Measurements from ENCODE around the gene MIB1.
A peak's percentile ranks its signal among the peaks of the same experiment; 100 is the strongest.

The MIB1 gene

GRCh38 chr18:21761471-21762115, 21.0 kb downstream of the MIB1 start:
- no peak overlapping the region for H2AK5ac ChIP-seq (ENCODE audit: low read length)
- WGBS (ENCODE audit: extremely low coverage, insufficient coverage, low lambda C conversion rate) = no CpG with 5 or more reads among the region's 6 CpGs
- no peak overlapping the region for H3K27ac ChIP-seq (ENCODE audit: low read depth, low read length)

GRCh38 chr18:21762181-21762772, 21.7 kb downstream of the MIB1 start:
- H2BK120ac ChIP-seq (ENCODE audit: low read depth, low read length) = no peak overlapping the region
- no peak overlapping the region for H2BK15ac ChIP-seq (replicated peaks; ENCODE audit: low read depth)
- H3K23ac ChIP-seq (ENCODE audit: low read length) = no peak overlapping the region
- no peak overlapping the region for H2AK5ac ChIP-seq (ENCODE audit: low read length)
- DNase-seq = no peak
- no peak overlapping the region for H3K27ac ChIP-seq (ENCODE audit: low read depth, low read length)
- H3K79me1 ChIP-seq (ENCODE audit: low read length) = peaks cover 9% of the 10 kb centered on the region
- peaks cover 3% of the 10 kb centered on the region for H3K4me1 ChIP-seq (ENCODE audit: control insufficient read depth, low read depth, low read length)
- no peak overlapping the region for H3K9ac ChIP-seq (ENCODE audit: low read length)
- no peaks in the 10 kb centered on the region for H3K27me3 ChIP-seq (ENCODE audit: insufficient read depth, low read length, poor library complexity)
- H4K8ac ChIP-seq (ENCODE audit: low read depth, low read length) = no peak overlapping the region
- H3K18ac ChIP-seq (ENCODE audit: low read length) = no peak overlapping the region
- no peaks in the 10 kb centered on the region for H3K36me3 ChIP-seq (ENCODE audit: control insufficient read depth, insufficient read depth, low read length)
- H4K5ac ChIP-seq (ENCODE audit: low read length) = no peak overlapping the region
- peaks cover 15% of the 10 kb centered on the region for H3K79me2 ChIP-seq (ENCODE audit: control insufficient read depth, insufficient read depth, low read length)
- no peak overlapping the region for H3K4ac ChIP-seq (ENCODE audit: low read depth, low read length)
- H3K4me2 ChIP-seq (ENCODE audit: low read length) = no peak overlapping the region
- no peak overlapping the region for H3K4me3 ChIP-seq (ENCODE audit: low read length)
- H2BK5ac ChIP-seq (ENCODE audit: low read length) = no peak overlapping the region
- H3K56ac ChIP-seq (ENCODE audit: low read length) = no peak overlapping the region

More at GRCh38 chr18:21761471-21762115, 21.0 kb downstream of the MIB1 start:
- Histone ChIP-seq H3K79me1 (ENCODE audit: low read length) (peaks cover 9% of the 10 kb centered on the region), H4K5ac (ENCODE audit: low read length) (no peak overlapping the region), H3K18ac (ENCODE audit: low read length) (no peak overlapping the region), H3K23ac (ENCODE audit: low read length) (no peak overlapping the region), H2BK120ac (ENCODE audit: low read depth, low read length) (no peak overlapping the region), H3K4me2 (ENCODE audit: low read length) (no peak overlapping the region), H3K9ac (ENCODE audit: low read length) (no peak overlapping the region), H3K4me1 (ENCODE audit: control insufficient read depth, low read depth, low read length) (peaks cover 3% of the 10 kb centered on the region), H3K79me2 (ENCODE audit: control insufficient read depth, insufficient read depth, low read length) (peaks cover 18% of the 10 kb centered on the region), H3K4ac (ENCODE audit: low read depth, low read length) (no peak overlapping the region), H2BK15ac (replicated peaks; ENCODE audit: low read depth) (no peak overlapping the region), H2BK5ac (ENCODE audit: low read length) (no peak overlapping the region), H3K4me3 (ENCODE audit: low read length) (no peak overlapping the region), H3K27me3 (ENCODE audit: insufficient read depth, low read length, poor library complexity) (no peaks in the 10 kb centered on the region), H4K8ac (ENCODE audit: low read depth, low read length) (no peak overlapping the region), H3K56ac (ENCODE audit: low read length) (no peak overlapping the region), H3K36me3 (ENCODE audit: control insufficient read depth, insufficient read depth, low read length) (no peaks in the 10 kb centered on the region)
- DNase-seq = no peak

DNA sequence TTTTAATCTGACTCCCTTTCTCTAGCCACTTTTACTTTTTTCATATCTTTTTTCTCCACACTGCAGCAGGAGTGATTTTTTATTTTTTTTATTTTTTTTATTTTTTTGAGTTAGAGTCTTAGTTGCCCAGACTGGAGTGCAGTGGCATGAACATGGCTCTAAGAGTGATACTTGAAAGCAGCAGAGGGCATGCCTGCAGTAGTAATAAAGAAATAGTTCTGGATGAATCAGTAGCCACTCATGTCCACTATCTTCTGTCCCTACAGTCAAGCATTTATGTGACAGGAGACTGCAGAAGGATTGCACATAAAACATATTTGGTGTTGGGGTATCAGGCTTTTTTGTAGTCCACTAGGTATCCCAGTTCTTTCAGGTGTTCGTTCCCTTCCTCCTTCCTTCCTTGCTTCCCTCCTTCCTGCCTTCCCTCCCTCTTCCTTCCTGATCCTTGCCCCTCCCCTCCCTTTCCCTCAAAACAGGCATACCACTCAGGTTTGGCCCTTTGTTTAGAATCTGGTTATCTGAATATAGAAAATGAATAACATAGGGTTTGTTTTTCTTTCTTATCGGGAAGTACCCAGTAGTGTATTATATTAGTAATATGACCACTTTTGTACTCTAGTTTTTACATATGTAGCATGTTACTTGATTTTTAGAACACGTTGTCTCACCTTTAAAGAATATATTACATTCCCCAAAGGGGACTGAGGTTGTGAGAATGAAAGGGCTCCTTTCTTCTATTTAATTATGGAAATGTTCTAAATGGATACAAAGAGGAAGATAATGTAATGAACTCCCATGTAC, 23.5 kb downstream of the MIB1 start:
- no peak overlapping the region for H2BK5ac ChIP-seq (ENCODE audit: low read length)
- no peak overlapping the region for H3K9ac ChIP-seq (ENCODE audit: low read length)
- H3K36me3 ChIP-seq (ENCODE audit: control insufficient read depth, insufficient read depth, low read length) = no peaks in the 10 kb centered on the region
- H3K23ac ChIP-seq (ENCODE audit: low read length) = no peak overlapping the region
- no peak overlapping the region for H3K4ac ChIP-seq (ENCODE audit: low read depth, low read length)
- no peak overlapping the region for H3K56ac ChIP-seq (ENCODE audit: low read length)
- no peaks in the 10 kb centered on the region for H3K27me3 ChIP-seq (ENCODE audit: insufficient read depth, low read length, poor library complexity)
- H3K27ac ChIP-seq (ENCODE audit: low read depth, low read length) = no peak overlapping the region
- H3K18ac ChIP-seq (ENCODE audit: low read length) = no peak overlapping the region
- DNase-seq = peak; percentile 16
- H3K4me1 ChIP-seq (ENCODE audit: control insufficient read depth, low read depth, low read length) = peaks cover 3% of the 10 kb centered on the region
- WGBS (ENCODE audit: extremely low coverage, insufficient coverage, low lambda C conversion rate) = no CpG with 5 or more reads among the region's 3 CpGs
- no peak overlapping the region for H4K5ac ChIP-seq (ENCODE audit: low read length)
- H2AK5ac ChIP-seq (ENCODE audit: low read length) = no peak overlapping the region
- no peak overlapping the region for H3K4me3 ChIP-seq (ENCODE audit: low read length)
- H3K79me1 ChIP-seq (ENCODE audit: low read length) = peaks cover 11% of the 10 kb centered on the region
- no peak overlapping the region for H2BK120ac ChIP-seq (ENCODE audit: low read depth, low read length)
- no peak overlapping the region for H3K4me2 ChIP-seq (ENCODE audit: low read length)
- peaks cover 13% of the 10 kb centered on the region for H3K79me2 ChIP-seq (ENCODE audit: control insufficient read depth, insufficient read depth, low read length)
- no peak overlapping the region for H2BK15ac ChIP-seq (replicated peaks; ENCODE audit: low read depth)
- no peak overlapping the region for H4K8ac ChIP-seq (ENCODE audit: low read depth, low read length)

DNA sequence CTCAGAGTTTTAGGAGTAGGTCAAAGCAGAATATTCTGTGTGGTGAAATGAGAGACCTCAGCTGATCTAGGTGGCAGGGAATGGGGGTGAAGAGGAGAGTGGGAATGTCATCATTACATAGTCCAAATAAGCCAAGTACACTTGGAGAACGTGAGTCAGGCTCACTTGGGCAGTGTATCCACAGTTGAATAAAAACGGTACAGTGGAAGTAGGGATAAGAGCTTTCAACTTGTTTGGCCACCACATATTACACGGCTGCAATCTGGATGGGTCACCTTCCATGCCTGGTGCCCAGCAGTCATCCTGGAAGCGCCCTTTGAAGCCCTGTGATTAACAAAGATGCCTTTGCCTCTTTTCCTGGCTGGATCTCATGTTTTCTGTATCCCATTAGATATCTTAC, 28.6 kb downstream of the MIB1 start:
- Histone ChIP-seq H4K8ac (ENCODE audit: low read depth, low read length) (no peak overlapping the region), H3K36me3 (ENCODE audit: control insufficient read depth, insufficient read depth, low read length) (no peaks in the 10 kb centered on the region)

DNA sequence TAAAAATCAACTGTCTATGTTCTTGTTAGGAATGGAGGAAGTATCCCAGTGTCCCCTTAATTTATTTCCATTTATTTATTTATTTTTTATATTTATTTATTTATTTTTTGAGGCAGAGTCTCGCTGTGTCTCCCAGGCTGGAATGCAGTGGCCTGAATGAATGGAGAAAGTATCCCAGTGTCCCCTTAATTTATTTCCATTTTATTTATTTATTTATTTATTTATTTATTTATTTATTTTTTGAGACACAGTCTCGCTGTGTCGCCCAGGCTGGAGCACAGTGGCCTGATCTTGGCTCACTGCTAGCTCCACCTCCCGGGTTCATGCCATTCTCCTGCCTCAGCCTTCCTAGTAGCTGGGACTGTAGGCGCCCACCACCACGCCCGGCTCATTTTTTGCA, 34.1 kb downstream of the MIB1 start:
- no CpG with 5 or more reads among the region's 7 CpGs for WGBS (ENCODE audit: extremely low coverage, insufficient coverage, low lambda C conversion rate)
- Histone ChIP-seq H2BK5ac (ENCODE audit: low read length) (no peak overlapping the region), H3K36me3 (ENCODE audit: control insufficient read depth, insufficient read depth, low read length) (peaks cover 2% of the 10 kb centered on the region)

More for the DNA sequence above, 28.6 kb downstream of the MIB1 start:
- Histone ChIP-seq H3K4ac (ENCODE audit: low read depth, low read length) (no peak overlapping the region), H3K79me2 (ENCODE audit: control insufficient read depth, insufficient read depth, low read length) (no peaks in the 10 kb centered on the region), H3K4me3 (ENCODE audit: low read length) (no peak overlapping the region), H2BK120ac (ENCODE audit: low read depth, low read length) (no peak overlapping the region), H3K27me3 (ENCODE audit: insufficient read depth, low read length, poor library complexity) (no peaks in the 10 kb centered on the region), H2BK5ac (ENCODE audit: low read length) (no peak overlapping the region), H3K56ac (ENCODE audit: low read length) (no peak overlapping the region), H3K4me1 (ENCODE audit: control insufficient read depth, low read depth, low read length) (no peaks in the 10 kb centered on the region), H2AK5ac (ENCODE audit: low read length) (no peak overlapping the region), H3K79me1 (ENCODE audit: low read length) (peaks cover 2% of the 10 kb centered on the region), H3K18ac (ENCODE audit: low read length) (no peak overlapping the region), H2BK15ac (replicated peaks; ENCODE audit: low read depth) (no peak overlapping the region), H3K4me2 (ENCODE audit: low read length) (no peak overlapping the region), H3K23ac (ENCODE audit: low read length) (no peak overlapping the region), H3K27ac (ENCODE audit: low read depth, low read length) (no peak overlapping the region), H3K9ac (ENCODE audit: low read length) (no peak overlapping the region), H4K5ac (ENCODE audit: low read length) (no peak overlapping the region)
- no peak for DNase-seq
- WGBS (ENCODE audit: extremely low coverage, insufficient coverage, low lambda C conversion rate) = no CpG with 5 or more reads among the region's 4 CpGs

More for the DNA sequence above, 34.1 kb downstream of the MIB1 start:
- H2BK15ac ChIP-seq (replicated peaks; ENCODE audit: low read depth) = no peak overlapping the region
- no peaks in the 10 kb centered on the region for H3K79me1 ChIP-seq (ENCODE audit: low read length)
- H3K4me3 ChIP-seq (ENCODE audit: low read length) = no peak overlapping the region
- DNase-seq = no peak
- no peak overlapping the region for H3K18ac ChIP-seq (ENCODE audit: low read length)
- H3K9ac ChIP-seq (ENCODE audit: low read length) = no peak overlapping the region
- H3K27me3 ChIP-seq (ENCODE audit: insufficient read depth, low read length, poor library complexity) = no peaks in the 10 kb centered on the region
- no peak overlapping the region for H4K5ac ChIP-seq (ENCODE audit: low read length)
- H3K56ac ChIP-seq (ENCODE audit: low read length) = no peak overlapping the region
- no peak overlapping the region for H3K4ac ChIP-seq (ENCODE audit: low read depth, low read length)
- H3K79me2 ChIP-seq (ENCODE audit: control insufficient read depth, insufficient read depth, low read length) = no peaks in the 10 kb centered on the region
- no peak overlapping the region for H3K27ac ChIP-seq (ENCODE audit: low read depth, low read length)
- H2BK120ac ChIP-seq (ENCODE audit: low read depth, low read length) = no peak overlapping the region
- no peaks in the 10 kb centered on the region for H3K4me1 ChIP-seq (ENCODE audit: control insufficient read depth, low read depth, low read length)
- H2AK5ac ChIP-seq (ENCODE audit: low read length) = no peak overlapping the region
- H3K23ac ChIP-seq (ENCODE audit: low read length) = no peak overlapping the region
- no peak overlapping the region for H4K8ac ChIP-seq (ENCODE audit: low read depth, low read length)
- H3K4me2 ChIP-seq (ENCODE audit: low read length) = no peak overlapping the region
